CD1c-positive myeloid dendritic cell (primary cell): ENCODE data around the gene PELI3.

Experiments
- DNase-seq: peaks from one replicate; pipeline ENCODE4 v3.0.0-alpha.2; 2016; ENCODE audit errors: extremely low spot score

Gene PELI3

GRCh38 chr11:66473608-66474515 is 7.2 kb downstream of the PELI3 start:
- DNase-seq, result no peak

GRCh38 chr11:66475349-66476172 is 8.9 kb downstream of the PELI3 start:
- DNase-seq, result no peak

GRCh38 chr11:66476173-66476840 is 9.6 kb downstream of the PELI3 start:
- no peak for DNase-seq

GRCh38 chr11:66476841-66477251 is 10.1 kb downstream of the PELI3 start:
- no peak for DNase-seq

- no peak for DNase-seq
Observed at GRCh38 chr11:66477263-66478201, 10.8 kb downstream of the PELI3 start.

- DNase-seq, result peak; percentile 13
Observed at GRCh38 chr11:66478729-66479393, 12.2 kb downstream of the PELI3 start.

- DNase-seq, result peak; percentile 18
Observed at GRCh38 chr11:66479394-66480116, 12.8 kb downstream of the PELI3 start.

GRCh38 chr11:66480117-66480938 is 13.6 kb downstream of the PELI3 start, which contains the start of gene DPP3:
Gene DPP3, plus strand, starts transcription at chr11:66480434. Its CDS starts 1,767 bp downstream, at chr11:66482201.
- DNase-seq, result peak; percentile 99

GRCh38 chr11:66484806-66485380 is 18.2 kb downstream of the PELI3 start:
- no peak for DNase-seq

GRCh38 chr11:66488957-66489356 is 22.3 kb downstream of the PELI3 start:
- no peak for DNase-seq

GRCh38 chr11:66489636-66490035 is 22.9 kb downstream of the PELI3 start:
- no peak for DNase-seq

- no peak for DNase-seq
Observed at GRCh38 chr11:66491315-66491935, 24.7 kb downstream of the PELI3 start.

- DNase-seq, result no peak
Observed at GRCh38 chr11:66492161-66492865, 25.6 kb downstream of the PELI3 start.

GRCh38 chr11:66493130-66493529 is 26.4 kb downstream of the PELI3 start:
- DNase-seq, result no peak

GRCh38 chr11:66494458-66494857 is 27.8 kb downstream of the PELI3 start:
- DNase-seq, result no peak

GRCh38 chr11:66494935-66495334 is 28.2 kb downstream of the PELI3 start:
- no peak for DNase-seq

- no peak for DNase-seq
Observed at GRCh38 chr11:66495401-66495854, 28.7 kb downstream of the PELI3 start.
